ENCODE results near the gene FRAT2. TPM values are rescaled to one million over a fixed set of nuclear protein-coding genes. Genes with fewer than 3 reads are reported as not detected.

Gene FRAT2
- total and polyA plus RNA-seq, 2 donors (not counting 3 experiments of a cell fraction or from before 2014, with no cell fraction given), result 6.6 to 11.3 TPM

DNA sequence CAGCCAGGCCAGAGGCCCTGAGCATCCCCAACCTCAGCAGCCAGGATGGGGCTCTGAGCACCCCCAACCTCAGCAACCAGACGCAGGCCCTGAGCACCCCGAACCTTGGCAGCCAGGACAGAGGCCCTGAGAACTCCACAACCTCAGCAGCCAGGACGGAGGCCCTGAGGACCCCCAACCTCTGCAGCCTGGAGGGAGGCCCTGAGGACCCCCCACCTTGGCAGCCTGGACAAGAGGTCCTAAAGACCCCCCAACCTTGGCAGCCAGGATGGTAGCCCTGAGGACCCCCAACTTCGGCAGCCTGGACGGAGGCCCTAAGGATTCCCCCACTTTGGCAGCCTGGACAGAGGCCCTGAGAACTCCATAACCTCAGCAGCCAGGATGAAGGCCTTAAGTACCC lies 49.6 kb upstream of the FRAT2 start:
- TF ChIP-seq JUN (IDR thresholded peaks at IDR 0.05; ENCODE audit: borderline replicate concordance, insufficient read depth, insufficient read length, low read depth), result no peak
- no peak for TF ChIP-seq EZH2 (IDR thresholded peaks at IDR 0.05; ENCODE audit: borderline replicate concordance, low read depth, low read length, severe bottlenecking)
- TF ChIP-seq, protein P1, sequence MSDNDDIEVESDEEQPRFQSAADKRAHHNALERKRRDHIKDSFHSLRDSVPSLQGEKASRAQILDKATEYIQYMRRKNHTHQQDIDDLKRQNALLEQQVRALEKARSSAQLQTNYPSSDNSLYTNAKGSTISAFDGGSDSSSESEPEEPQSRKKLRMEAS (IDR thresholded peaks at IDR 0.05; ENCODE audit: insufficient read depth, insufficient read length), result no peak
- TF ChIP-seq, protein P2, sequence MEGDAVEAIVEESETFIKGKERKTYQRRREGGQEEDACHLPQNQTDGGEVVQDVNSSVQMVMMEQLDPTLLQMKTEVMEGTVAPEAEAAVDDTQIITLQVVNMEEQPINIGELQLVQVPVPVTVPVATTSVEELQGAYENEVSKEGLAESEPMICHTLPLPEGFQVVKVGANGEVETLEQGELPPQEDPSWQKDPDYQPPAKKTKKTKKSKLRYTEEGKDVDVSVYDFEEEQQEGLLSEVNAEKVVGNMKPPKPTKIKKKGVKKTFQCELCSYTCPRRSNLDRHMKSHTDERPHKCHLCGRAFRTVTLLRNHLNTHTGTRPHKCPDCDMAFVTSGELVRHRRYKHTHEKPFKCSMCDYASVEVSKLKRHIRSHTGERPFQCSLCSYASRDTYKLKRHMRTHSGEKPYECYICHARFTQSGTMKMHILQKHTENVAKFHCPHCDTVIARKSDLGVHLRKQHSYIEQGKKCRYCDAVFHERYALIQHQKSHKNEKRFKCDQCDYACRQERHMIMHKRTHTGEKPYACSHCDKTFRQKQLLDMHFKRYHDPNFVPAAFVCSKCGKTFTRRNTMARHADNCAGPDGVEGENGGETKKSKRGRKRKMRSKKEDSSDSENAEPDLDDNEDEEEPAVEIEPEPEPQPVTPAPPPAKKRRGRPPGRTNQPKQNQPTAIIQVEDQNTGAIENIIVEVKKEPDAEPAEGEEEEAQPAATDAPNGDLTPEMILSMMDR (IDR thresholded peaks at IDR 0.05; ENCODE audit: extremely low read depth in 1 of 2, insufficient read depth in 1 of 2, low read depth in 1 of 2, low read length in 2 of 2), result no peak
- no peak for TF ChIP-seq POLR2A (IDR thresholded peaks at IDR 0.05; ENCODE audit: low read depth, low read length)
- no peak for TF ChIP-seq GATA2 (IDR thresholded peaks at IDR 0.05; ENCODE audit: insufficient read depth, insufficient read length, low read depth, low read length)
- no peak for TF ChIP-seq MYC (IDR thresholded peaks at IDR 0.05; ENCODE audit: low read depth, low read length)
- TF ChIP-seq FOS (IDR thresholded peaks at IDR 0.05; ENCODE audit: borderline replicate concordance, insufficient read depth, low read length), result no peak
- no peak for TF ChIP-seq POLR2AphosphoS5 (IDR thresholded peaks at IDR 0.05; ENCODE audit: insufficient read depth, low read depth, low read length)
- H3K4me3 ChIP-seq (replicated peaks in 1 of 3; ENCODE audit: insufficient read depth in 1 of 3, low read depth in 1 of 3, low read length in 3 of 3), result no peak overlapping the region
- no peak overlapping the region for H2AFZ ChIP-seq (ENCODE audit: low read depth, low read length)
- FAIRE-seq (no peak), DNase-seq (ENCODE audit: low read depth, low spot score) (no peak)
- H3K27ac ChIP-seq (ENCODE audit: insufficient read depth, low read depth, low read length), result no peak overlapping the region
- POLR2A ChIA-PET, result no interaction called here
- dilution Hi-C loops (cut with MboI; ENCODE audit: extremely low pct_ligation_motif_present, low sequenced_read_pairs) (no loop called here), intact Hi-C loops (cut with micrococcal nuclease) (no loop called here)
- peaks cover 2 to 20% of the 10 kb centered on the region in 2 experiments for H3K36me3 ChIP-seq (ENCODE audit: control insufficient read depth in 2 of 2, extremely low read depth in 1 of 2, insufficient read depth in 2 of 2, low read length in 2 of 2)
- no peaks in the 10 kb centered on the region for H3K79me2 ChIP-seq (ENCODE audit: control insufficient read depth, insufficient read depth, low read length)
- BruUV-seq (replicated peaks), result no TSS peak
- H3K9ac ChIP-seq (replicated peaks; ENCODE audit: extremely low read depth, insufficient read depth, low read length), result no peak overlapping the region
- H3K4me2 ChIP-seq (ENCODE audit: insufficient read depth, low read length), result no peak overlapping the region
- no peaks in the 10 kb centered on the region for H3K4me1 ChIP-seq (ENCODE audit: control insufficient read depth, extremely low read depth, insufficient read depth, low read length)
- no peaks in the 10 kb centered on the region for H3K27me3 ChIP-seq (ENCODE audit: control insufficient read depth in 2 of 2, insufficient read depth in 2 of 2, low read length in 2 of 2)
- no peaks in the 10 kb centered on the region for H3K9me1 ChIP-seq (replicated peaks; ENCODE audit: control insufficient read depth, extremely low read depth, insufficient read depth, low read length)
- H4K20me1 ChIP-seq (replicated peaks; ENCODE audit: control insufficient read depth, extremely low read depth, insufficient read depth, low read length), result no peaks in the 10 kb centered on the region
- H3K9me3 ChIP-seq (replicated peaks; ENCODE audit: control insufficient read depth, insufficient read depth, low read length), result no peaks in the 10 kb centered on the region
- CTCF ChIA-PET, result interaction anchor here (0.8 to 1.2 kb wide), 2 partner anchors 51 to 229 kb away, joined by 3 to 4 read pairs; no protein-coding TSS in a partner anchor

Data from endothelial cell of umbilical vein (primary cell).